GM18867 (cell line): ENCODE results near the gene AMPH.
"Not testable (repeated sequence)": the region's sequence is repeated elsewhere in the genome, so short reads cannot be mapped to it uniquely, and the experiment has no call there.

Experiments
- ATAC-seq: cut with Tn5 transposase; IDR thresholded peaks from one replicate; pipeline ENCODE4 v1.9.1; 2021; ENCODE audit warnings: mild to moderate bottlenecking, moderate library complexity; ENCODE audit not compliant: unreplicated experiment

The AMPH gene

DNA sequence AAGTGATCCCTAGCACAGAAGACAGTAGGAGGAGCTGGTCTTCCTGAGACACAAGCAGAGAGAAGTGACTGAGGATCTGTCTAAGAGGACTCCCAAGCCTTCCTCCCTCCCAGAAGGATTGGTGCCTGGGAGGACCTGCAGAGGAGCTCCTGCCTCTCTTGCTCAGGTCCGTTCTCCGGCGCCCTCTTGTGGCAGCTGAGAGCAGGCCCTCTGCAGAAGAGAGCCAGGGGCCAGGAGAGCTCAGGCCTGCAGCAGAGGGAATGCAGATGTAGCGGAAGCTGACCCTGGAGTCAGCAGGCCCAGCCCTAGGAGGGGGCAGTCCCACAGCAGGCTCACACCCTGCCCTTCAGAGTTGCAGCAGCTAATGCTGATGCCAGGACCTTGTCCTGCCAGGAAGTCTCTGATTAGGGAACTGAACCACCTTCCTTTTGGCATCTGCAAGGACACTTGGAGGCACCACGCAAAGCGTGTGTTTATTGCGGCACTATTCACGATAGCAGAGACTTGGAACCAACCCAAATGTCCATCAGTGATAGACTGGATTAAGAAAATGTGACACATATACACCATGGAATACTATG, 276.8 kb downstream of the AMPH start:
- peak; percentile 25 for ATAC-seq

DNA sequence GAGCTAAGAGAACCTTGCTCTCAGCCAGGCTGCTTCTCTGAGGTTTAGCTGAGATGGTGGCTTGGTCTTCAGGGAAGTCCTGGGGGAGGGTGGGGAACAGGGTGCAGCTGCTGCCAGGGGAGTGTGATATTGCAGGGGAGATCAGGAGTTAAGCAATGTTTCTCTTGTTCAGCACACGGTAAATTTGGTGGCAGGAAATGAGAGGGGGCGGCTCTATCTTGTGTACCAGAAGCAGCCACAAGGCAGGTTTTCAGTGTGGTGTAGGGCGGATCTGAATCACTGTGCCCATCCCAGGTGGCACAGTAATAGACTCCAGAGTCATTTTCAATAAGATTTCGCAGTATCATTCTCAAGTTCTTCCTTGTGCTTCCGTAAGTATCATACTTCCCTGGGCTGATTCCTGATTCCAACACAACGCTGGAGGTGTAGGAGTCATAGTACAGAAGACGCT, 277.7 kb downstream of the AMPH start:
- peak; percentile 36 for ATAC-seq

DNA sequence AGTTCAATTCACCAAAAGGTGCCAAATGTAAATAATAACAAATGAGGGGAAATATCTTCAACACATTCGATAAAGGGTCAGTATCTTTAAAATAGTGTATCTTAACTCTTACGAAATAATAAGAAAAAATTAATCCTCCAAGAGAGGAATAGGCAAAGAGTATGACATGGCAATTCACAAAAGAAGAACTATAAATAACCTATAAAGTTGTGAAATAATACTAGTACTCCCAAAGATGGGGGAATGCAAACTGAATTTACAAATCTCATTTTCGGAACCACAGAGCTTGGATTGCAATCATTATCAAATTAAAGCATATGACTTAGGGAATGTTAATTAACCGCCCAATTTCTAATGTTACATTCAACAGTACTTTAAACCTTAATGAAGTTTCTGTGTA, 279.6 kb downstream of the AMPH start:
- no peak for ATAC-seq

DNA sequence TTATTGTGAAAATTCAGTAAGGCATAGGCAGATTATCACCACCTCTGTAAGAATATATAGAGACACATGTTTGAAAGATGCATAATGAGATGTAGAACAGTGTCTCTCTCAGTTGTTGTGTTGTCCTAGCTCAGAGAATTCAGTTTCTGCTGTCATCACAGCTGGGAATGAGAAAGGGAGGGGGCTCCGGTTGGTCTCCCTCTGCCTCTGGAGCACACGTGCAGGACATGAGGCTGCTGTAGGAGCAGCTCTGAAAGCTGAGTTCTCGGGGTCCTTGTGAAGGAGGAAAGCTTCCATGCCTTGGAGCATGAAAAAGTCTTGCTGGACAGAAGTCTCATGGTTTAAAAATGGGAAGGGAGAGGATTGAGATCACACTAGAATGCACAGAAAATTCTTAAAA, 280.4 kb downstream of the AMPH start:
- ATAC-seq, result not testable (repeated sequence)

DNA sequence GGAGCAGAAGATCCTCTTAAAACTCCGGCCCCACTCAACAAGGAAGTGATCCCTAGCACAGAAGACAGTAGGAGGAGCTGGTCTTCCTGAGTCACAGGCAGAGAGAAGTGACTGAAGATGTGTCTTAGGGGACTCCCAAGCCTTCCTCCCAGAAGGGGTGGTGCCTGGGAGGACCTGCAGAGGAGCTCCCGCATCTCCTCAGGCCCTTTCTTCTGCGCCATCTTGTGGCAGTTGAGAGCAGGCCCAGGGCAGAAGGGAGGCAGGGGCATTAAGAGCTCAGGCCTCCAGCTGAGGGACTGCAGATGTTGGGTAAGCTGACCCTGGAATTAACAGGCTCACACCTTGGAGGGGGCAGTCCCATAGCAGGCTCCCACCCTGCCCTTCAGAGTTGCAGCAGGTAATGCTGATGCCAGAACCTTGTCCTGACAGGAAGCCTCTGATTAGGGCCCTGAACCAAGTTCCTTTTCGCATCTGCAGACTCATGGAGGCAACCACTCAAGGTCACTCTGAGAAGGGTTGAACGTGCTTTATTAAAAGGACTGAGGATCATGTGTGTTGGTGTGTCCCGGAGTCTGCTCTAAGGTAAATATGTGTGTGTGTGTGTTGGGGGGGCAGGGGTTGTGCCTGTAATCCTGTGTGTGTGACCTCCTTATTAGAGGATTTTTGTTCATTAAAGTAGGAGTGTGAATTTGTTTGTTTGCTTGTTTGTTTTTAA, 281.1 kb downstream of the AMPH start:
- ATAC-seq, result peak; percentile 73

DNA sequence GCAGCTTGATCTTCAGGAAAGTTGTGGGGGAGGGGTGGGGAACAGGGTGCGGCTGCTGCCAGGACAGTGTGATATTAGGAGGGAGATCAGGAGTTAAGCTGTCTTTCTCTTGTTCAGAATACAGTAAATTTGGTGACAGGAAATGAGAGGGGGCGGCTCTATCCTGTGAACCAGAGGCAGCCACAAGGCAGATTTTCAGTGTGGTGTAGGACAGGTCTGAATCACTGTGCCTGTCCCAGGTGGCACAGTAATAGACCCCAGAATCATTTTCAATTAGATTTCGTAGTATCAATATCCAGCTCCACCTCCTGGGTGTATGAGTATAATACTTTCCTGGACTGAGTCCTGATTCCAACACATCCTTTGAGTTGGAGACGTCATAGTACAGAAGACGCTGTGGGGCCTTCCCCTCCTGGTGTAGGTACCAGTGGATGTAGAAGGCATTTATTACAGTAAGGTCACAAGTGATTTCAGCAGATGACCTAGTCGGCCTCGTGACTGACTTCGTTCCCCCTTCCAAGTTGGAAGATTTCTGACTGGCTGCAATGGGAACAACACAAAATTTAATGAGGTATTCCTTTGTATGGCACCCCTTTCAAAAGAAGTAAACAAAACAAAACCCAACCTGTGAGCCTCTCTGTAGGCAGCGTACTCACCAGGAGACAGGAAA, 281.9 kb downstream of the AMPH start:
- peak; percentile 32 for ATAC-seq

DNA sequence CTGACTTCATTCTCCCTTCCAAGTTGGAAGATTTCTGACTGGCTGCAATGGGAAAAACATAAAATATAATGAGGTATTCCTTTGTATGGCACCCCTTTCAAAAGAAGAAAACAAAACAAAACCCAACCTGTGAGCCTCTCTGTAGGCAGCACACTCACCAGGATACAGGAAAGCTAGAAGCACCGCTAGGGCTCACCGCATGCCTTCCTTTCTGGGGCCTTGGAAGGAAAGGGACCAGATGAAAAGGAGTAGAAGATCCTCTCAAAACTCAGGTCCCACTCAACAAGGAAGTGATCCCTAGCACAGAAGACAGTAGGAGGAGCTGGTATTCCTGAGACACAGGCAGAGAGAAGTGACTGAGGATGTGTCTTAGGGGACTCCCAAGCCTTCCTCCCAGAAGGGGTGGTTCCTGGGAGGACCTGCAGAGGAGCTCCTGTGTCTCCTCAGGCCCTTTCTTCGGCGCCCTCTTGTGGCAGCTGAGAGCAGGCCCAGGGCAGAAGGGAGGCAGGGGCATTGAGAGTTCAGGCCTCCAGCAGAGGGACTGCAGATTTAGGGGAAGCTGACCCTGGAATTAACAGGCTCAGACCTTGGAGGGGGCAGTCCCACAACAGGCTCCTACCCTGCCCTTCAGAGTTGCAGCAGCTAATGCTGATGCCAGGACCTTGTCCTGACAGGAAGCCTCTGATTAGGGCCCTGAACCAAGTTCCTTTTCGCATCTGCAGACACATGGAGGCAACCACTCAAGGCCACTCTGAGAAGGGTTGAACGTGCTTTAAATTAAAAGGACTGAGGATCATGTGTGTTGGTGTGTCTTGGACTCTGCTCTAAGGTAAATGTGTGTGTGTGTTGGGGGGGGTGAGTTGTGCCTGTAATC, 285.6 kb downstream of the AMPH start:
- peak; percentile 53 for ATAC-seq

DNA sequence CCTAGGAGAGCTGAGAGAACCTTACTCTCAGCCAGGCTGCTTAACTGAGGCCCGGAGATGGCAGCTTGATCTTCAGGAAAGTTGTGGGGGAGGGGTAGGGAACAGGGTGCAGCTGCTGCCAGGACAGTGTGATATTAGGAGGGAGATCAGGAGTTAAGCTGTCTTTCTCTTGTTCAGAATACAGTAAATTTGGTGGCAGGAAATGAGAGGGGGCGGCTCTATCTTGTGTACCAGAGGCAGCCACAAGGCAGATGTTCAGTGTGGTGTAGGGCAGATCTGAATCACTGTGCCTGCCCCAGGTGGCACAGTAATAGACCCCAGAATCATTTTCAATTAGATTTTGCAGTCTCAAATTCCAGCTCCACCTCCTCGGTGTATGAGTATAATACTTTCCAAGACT, 286.4 kb downstream of the AMPH start:
- peak; percentile 54 for ATAC-seq

DNA sequence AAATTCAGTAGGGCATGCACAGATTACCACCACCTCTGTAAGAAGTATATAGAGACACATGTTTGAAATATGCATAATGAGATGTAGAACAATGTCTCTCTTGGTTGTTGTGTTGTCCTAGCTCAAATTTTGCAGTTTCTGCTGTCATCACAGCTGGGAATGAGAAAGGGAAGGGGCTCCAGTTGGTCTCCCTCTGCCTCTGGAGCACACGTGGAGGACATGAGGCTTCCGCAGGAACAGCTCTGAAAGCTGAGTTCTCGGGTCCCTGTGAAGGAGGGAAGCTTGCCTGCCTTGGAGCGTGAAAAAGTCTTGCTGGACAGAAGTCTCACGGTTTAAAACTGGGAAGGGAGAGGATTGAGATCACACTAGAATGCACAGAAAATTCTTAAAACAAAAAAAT, 289.0 kb downstream of the AMPH start:
- not testable (repeated sequence) for ATAC-seq

DNA sequence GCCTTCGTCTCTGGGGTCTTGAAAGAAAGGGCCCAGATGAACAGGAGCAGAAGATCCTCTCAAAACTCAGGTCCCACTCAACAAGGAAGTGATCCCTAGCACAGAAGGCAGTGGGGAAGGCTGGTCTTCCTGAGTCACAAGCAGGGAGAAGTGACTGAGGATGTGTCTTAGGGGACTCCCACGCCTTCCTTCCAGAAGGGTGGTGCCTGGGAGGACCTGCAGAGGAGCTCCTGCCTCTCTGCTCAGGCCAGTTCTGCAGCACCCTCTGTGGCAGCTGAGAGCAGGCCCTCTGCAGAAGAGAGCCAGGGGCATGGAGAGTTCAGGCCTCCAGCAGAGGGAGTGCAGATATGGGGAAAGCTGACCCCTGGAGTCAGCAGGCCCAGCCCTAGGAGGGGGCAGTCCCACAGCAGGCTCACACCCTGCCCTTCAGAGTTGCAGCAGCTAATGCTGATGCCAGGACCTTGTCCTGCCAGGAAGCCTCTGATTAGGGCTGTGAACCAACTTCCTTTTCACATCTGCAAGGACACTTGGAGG, 289.9 kb downstream of the AMPH start:
- not testable (repeated sequence) for ATAC-seq

DNA sequence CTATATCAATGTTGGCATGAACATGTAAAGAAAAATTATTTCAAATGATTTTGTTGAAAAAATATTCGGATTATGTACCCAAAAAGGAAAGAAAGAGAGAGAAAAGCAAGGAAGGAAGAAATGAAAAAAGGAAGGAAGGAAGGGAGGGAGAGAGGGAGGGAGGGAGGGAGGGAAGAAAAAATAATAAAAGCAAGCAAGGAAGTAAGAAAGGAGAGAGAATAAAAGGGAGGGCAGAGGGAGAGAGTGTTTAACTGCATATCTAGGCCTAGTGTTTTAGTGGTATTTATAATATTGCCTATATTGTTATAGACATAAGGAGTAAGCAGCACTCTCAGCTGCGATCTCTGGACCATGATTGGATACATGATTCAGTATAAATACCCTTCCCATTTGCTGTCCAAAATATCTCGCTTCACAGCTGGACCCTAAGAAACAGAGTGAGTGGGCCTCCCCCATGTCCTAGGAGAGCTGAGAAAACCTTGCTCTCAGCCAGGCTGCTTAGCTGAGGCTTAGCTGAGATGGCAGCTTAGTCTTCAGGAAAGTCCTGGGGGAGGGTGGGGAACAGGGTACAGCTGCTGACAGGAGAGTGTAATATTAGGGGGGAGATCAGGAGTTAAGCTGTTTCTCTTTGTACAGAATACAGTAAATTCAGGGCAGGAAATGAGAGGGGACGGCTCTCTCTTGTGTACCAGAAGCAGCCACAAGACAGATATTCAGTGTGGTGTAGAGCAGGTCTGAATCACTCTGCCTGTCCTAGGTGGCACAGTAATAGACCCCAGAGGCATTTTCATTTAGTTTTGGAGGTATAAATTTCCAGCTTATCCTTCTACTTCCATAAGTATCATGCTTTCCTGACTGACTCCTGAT, 291.0 kb downstream of the AMPH start:
- ATAC-seq, result no peak

DNA sequence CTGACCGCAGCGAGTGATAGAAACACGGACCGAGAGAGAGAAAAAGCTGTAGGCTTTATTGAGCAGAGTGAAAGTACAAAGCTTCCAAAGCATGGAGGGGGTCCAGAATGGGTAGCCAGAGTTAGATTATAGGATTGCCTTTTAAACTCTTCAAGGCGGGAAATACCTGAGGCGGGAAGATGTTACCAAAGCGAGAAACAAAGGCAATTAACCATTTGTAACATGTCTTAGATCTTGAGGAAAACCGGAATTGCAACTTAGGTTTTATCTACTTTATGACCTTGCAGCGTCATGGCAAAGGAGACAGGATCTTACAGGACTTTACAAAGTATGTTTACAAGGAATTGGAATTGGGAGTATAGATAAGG, 295.0 kb downstream of the AMPH start:
- ATAC-seq, result not testable (repeated sequence)

DNA sequence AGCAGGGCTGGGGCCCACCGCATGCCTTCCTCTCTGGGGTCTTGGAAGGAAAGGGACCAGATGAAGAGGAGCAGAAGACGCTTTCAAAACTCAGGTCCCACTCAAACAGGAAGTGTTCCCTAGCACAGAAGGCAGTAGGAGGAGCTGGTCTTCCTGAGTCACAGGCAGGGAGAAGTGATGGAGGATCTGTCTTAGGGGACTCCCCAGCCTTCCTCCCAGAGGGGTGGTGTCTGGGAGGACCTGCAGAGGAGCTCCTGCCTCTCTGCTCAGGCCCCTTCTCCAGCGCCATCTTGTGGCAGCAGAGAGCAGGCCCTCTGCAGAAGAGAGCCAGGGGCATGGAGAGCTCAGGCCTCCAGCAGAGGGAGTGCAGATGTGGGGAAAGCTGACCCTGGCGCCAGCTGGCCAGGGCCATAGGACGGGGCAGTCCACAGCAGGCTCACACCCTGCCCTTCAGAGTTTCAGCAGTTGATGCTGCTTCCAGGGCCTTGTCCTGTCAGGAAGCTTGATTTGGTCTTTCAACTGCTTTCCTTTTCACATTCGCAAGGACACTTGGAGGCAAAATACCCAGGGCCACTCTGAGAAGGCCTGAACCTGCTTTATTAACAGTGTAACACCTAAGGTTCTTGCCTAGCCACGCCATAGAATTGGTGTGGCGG, 295.6 kb downstream of the AMPH start:
- peak; percentile 98 for ATAC-seq

DNA sequence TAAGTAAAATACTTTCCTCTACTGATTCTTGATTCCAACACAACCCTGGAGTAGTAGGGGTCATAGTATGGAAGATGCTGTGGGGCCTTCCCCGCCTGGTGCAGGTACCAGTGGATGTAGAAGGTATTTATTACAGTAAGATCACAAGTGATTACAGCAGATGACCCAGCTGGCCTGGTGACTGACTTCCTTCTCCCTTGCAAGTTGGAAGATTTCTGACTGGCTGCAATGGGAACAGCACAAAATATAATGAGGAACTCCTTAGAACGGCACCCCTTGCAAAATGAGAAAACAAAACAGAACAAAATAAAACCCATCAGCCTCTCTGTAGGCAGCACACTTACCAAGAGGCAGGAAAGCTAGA, 296.1 kb downstream of the AMPH start:
- no peak for ATAC-seq

DNA sequence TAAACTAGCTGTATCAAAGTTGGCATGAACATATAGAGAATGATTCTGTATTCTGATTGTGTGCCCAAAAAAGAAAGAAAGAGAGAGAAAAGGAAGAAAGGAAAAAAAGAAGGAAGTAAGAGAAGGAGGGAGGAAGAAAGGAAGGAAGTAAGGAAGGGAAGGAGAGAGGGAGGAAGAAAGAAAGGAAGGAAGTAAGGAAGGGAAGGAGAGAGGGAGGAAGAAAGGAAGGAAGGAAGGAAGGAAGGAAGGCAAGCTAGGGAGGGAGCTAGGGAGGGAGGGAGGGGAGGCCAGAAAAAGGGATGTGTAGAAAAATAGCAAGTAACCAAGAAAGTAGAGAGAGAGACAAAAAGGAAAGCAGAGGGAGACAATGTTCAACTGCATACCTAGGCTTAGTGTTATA, 297.0 kb downstream of the AMPH start:
- ATAC-seq, result no peak
